NCI-H2227 (cell line): ENCODE data around the gene SOD1.
"Not testable (repeated sequence)": the region's sequence is repeated elsewhere in the genome, so short reads cannot be mapped to it uniquely, and the experiment has no call there.

Source experiments
- DNase-seq: peaks from one replicate; lab custom pipeline; 2025; ENCODE audit not compliant: unreplicated experiment; lab: John Stamatoyannopoulos, UW

Gene SOD1

DNA sequence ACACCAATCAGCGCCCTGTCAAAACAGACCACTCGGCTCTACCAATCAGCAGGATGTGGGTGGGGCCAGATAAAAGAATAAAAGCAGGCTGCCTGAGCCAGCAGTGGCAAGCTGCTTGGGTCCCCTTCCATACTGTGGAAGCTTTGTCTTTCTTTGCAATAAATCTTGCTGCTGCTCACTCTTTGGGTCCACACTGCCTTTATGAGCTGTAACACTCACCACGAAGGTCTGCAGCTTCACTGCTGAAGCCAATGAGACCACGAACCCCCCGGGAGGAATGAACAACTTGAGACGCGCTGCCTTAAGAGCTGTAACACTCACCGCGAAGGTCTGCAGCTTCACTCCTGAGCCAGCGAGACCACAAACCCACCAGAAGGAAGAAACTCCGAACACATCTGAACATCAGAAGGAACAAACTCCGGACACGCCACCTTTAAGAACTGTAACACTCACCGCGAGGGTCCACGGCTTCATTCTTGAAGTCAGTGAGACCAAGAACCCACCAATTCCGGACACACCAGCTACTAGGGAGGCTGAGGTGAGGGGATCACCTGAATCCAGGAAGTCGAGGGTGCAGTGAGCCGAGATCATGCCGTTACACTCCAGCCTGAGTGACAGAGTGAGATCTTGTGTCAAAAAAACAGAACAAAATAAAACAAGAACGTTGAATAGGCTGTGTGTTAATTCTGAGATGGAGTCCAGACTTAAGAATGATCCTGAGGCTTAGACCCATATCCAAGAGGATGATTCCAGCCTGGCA lies 4.5 kb upstream of the SOD1 start:
- DNase-seq, result not testable (repeated sequence)

DNA sequence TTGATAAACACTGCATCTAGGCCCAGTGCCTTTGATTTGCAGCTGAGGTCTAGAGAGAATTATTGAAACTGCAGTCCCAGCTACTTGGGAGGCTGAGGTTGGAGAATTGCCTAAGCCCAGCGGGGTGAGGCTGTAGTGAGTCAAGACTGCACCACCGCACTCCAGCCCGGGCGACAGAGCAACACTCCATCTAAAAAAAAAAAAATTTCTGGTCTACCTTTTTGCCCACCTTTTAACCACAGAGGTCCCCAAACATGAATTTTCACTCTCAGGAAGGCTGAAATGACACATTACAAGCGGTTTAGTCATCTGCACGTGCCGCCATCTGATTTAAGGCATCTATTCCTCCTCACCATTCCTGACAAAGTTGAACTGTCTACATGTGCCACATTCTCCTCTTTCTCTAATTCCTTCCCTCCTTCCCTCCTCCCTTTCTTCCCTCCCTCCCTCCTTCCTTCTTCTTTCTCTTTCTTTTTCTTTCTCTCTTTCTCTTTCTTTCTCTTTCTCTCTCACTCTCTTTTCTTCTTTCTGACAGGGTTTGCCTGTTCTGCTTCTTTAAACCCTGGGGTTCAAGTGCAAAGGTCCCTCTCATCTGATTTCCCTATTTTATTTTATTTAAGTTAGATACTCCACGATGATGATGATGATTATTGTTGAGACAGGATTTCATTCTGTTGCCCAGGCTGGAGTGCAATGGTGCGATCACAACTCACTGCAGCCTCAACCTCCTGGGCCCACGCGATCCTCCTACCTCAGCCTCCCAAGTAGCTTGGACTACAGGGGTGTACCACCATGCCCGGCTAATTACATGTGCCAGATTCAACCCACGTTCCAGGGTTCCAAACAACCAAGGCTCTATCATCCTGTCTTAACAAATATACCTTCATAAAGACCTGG lies 3.0 kb upstream of the SOD1 start:
- no peak for DNase-seq

DNA sequence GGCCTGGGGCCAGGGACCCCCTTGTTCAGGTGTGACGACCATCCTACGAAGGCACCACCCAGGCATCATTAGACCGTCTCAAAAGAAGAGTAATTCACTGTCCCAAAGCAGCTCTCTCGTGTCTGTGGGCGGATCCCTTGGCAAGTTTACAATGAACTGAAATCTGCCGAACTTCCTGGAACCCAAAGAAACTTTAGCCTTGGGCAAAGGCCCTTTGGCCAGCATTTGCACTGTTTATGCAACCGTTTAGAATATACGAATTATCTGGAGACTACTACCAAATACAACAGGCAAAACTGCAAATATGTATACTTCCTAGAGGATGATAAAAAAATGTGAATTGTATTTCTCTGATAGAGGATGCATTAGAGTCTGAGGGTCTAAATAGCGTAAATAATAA lies 1.4 kb upstream of the SOD1 start:
- no peak for DNase-seq

DNA sequence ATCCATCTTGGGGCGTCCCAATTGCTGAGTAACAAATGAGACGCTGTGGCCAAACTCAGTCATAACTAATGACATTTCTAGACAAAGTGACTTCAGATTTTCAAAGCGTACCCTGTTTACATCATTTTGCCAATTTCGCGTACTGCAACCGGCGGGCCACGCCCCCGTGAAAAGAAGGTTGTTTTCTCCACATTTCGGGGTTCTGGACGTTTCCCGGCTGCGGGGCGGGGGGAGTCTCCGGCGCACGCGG lies 282 bp upstream of the SOD1 start:
- no peak for DNase-seq

DNA sequence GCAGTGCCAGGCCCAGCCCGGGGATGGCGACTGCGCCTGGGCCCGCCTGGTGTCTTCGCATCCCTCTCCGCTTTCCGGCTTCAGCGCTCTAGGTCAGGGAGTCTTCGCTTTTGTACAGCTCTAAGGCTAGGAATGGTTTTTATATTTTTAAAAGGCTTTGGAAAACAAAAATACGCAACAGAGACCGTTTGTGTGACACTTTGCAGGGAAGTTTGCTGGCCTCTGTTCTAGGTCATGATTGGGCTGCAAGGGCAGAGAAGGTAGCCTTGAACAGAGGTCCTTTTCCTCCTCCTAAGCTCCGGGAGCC lies 719 bp downstream of the SOD1 start:
- DNase-seq, result no peak

DNA sequence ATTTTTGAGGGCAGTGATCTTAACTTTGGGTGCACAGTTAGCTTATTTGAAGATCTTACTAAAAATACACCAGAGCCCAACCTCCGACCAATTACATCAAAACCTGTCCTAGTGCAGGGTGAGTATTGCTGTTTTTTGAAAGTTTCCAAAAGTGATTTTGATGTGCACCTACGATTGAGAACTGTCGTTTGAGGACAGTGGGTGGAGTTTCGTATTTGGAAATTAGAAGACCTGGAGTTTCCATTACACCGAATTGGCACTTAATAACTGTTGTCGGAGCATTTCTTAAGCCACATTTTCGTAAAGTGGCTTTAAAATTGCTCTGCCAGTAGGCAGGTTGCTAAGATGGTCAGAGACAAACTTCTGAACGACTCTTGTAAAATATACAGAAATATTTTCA lies 1.1 kb downstream of the SOD1 start:
- DNase-seq, result no peak

DNA sequence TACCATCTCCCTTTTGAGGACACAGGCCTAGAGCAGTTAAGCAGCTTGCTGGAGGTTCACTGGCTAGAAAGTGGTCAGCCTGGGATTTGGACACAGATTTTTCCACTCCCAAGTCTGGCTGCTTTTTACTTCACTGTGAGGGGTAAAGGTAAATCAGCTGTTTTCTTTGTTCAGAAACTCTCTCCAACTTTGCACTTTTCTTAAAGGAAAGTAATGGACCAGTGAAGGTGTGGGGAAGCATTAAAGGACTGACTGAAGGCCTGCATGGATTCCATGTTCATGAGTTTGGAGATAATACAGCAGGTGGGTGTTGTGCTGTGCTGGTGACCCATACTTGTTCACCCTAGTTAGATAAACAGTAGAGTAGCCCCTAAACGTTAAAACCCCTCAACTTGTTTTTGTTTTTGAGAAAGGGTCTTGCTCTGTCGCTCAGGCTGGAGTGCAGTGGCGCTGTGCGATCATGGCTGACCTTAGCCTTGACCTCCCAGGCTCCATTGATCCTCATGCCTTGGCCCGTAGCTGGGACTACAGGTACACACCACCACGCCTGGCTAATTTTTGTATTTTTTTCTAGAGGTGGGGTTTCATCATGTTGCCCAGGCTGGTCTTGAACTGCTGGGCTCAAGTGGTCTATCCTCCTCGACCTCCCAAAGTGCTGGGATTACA lies 4.2 kb downstream of the SOD1 start:
- no peak for DNase-seq

DNA sequence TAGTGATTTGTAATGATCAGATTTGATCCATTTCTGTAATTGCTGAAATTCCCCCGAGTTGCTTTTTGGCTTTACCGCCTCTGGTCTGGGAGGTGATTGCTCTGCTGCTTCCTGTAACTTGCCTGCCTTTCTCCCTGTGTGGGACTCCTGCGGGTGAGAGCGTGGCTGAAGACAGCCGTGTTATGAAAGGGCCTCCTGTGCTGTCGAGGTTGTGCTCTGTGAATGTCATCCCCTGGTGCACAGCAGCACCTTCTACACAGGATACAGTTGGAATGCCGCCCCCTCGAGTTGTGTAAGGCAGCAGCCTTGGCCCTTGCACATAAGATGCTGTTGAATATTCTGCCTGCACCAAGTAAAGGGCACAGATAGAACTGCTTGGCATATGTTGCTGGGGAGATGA lies 5.9 kb downstream of the SOD1 start:
- DNase-seq, result no peak

DNA sequence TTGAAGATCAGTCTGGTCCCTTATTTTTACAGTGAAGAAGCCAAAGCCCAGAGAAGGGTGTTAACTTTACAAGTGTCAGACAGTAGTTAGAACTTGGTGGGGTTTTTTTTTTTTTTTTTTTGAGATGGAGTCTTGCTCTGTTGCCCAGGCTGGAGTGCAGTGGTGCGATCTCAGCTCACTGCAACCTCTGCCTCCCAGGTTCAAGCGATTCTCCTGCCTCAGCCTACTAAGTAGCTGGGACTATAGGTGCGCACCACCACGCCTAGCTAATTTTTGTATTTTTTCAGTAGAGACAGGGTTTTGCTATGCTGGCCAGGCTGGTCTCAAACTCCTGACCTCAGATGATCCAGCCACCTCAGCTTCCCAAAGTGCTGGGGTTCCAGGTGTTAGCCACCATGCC lies 6.4 kb downstream of the SOD1 start:
- not testable (repeated sequence) for DNase-seq

DNA sequence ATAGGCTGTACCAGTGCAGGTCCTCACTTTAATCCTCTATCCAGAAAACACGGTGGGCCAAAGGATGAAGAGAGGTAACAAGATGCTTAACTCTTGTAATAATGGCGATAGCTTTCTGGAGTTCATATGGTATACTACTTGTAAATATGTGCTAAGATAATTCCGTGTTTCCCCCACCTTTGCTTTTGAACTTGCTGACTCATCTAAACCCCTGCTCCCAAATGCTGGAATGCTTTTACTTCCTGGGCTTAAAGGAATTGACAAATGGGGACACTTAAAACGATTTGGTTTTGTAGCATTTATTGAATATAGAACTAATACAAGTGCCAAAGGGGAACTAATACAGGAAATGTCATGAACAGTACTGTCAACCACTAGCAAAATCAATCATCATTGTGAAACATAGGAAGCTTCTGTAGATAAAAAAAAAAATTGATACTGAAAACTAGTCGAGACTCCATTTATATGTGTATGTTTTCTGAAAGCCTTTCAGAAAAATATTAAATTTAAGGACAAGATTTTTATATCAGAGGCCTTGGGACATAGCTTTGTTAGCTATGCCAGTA lies 7.0 kb downstream of the SOD1 start:
- DNase-seq, result no peak

DNA sequence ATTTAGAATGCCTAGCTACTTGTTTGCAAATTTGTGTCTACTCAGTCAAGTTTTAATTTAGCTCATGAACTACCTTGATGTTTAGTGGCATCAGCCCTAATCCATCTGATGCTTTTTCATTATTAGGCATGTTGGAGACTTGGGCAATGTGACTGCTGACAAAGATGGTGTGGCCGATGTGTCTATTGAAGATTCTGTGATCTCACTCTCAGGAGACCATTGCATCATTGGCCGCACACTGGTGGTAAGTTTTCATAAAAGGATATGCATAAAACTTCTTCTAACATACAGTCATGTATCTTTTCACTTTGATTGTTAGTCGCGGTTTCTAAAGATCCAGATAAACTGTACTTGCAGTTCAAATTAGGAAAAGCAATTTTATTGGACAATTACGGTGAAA lies 7.6 kb downstream of the SOD1 start:
- no peak for DNase-seq

DNA sequence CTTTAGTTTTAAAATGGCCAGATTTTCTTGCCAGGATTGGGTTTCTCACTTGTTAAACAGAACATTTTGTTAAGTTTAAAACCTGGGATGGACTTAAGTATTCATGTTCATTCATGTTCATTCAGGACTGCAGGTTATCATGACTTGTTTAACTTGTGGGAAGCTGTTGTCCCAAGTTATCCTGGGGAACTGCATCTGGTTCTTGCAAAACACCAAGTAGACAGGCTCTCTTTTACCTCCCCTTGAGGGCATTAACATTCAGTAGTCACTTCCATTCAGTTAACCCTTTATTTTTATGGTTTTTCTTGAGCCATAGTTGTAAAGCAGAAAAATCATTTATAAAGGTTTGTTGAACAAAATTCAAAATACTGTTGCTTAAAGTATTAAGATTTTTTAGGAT lies 8.1 kb downstream of the SOD1 start:
- no peak for DNase-seq

DNA sequence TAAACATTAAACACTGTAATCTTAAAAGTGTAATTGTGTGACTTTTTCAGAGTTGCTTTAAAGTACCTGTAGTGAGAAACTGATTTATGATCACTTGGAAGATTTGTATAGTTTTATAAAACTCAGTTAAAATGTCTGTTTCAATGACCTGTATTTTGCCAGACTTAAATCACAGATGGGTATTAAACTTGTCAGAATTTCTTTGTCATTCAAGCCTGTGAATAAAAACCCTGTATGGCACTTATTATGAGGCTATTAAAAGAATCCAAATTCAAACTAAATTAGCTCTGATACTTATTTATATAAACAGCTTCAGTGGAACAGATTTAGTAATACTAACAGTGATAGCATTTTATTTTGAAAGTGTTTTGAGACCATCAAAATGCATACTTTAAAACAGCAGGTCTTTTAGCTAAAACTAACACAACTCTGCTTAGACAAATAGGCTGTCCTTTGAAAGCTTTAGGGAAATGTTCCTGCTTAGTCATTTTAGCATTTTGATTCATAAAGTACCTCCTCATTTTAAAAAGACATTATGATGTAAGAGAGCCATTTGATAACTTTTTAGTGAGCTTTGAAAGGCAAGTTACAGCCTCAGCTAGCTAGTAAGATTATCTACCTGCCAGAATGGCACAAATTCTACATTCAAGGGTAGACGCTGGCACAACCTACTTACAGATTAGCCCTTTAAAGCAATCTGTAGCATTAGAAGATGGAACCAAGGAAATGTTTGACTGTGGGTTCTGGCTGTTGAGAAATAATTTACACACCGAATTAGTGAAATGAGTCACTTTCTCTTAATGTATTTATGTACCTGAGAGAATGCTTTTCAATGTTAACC lies 9.4 kb downstream of the SOD1 start:
- DNase-seq, result no peak

DNA sequence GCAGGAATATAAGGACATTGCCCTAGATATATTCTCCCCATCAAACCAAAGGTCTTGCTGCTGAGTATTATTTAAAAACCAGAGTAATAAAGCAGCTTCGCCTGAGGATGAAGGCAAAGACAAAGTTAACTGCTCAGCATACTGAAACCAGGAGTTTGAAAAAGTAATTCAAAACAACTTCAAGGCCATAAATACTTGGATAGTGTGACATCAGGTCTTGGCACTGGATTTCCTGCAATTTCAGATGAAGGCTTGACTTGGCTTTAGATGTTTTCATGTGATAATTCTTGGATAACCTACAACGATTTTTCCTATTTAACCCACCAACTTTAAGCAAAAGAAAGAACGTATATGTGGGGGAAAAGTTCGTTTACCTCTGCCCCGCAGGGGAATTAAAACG lies 10.6 kb downstream of the SOD1 start:
- DNase-seq, result no peak

DNA sequence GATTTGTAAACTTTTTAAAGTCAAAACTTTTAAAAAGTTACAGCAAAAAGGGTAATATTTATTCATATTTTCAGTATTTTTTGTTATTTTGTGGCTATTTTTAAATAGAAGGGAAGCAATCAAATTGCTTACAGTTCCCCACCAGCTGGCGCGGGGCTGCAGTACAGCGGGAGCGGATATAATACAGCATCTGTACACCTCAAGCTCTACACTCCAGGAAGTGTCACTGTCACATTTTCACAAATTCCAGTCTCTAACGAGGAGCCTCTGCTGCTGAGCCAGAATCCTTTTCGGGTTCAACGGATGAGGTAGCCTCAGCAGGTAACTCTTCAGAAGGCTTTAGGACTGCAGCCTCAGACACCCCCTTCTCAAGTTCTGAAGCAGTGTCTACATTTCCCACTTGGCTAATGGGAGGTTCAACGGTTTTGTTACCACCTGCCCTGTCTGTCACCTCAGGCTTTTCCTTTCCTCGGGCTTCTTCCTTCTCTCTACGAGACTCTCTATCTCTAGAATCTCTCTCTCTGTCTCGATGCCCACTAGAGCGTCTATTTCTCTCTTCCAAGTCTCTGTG lies 11.7 kb downstream of the SOD1 start:
- no peak for DNase-seq

DNA sequence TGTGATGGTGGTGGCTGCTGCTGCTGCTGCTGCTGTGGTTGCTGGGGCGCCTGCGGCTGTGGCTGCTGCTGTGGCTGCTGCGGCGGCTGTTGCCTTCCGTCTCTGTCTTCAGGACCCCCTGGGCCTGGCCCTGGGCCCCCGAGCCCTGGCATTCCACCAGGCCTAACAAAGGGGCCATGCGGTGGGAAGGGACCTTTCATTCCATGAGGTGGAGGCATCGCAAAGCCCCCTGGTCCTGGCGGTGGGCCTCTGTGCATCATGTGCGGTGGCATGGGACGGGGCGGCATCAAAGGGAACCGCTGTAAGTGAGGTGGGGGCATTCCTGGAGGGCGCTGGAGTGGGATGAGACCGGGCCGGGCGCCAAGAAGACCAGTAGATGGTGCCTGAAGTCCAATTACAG lies 12.4 kb downstream of the SOD1 start:
- DNase-seq, result no peak

DNA sequence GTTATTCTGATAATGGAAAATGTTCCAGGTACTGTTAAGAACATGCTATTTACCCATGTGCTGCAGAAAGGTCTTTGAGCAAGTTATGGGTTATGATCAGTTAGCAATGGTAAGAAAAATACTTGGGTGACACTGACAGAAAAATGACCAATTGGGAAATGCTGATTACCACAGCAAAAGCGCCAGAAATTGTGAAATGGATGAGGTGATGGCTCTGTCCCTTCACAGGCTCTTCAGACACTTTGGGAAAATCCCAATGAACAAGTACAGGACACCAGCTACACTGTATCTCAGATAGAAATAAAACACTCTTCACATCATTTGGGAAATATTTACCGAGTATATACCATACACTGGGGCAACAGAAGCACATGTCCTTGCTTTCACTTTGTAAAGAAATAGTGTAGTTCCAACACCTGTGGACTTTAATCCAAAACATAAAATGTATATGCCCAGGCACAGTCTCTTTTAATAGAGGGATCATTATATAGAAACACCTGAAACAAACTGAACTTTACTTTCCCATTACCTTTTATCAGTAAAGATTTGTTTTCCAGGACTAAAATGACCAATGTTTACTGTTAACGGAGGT lies 13.9 kb downstream of the SOD1 start:
- no peak for DNase-seq

DNA sequence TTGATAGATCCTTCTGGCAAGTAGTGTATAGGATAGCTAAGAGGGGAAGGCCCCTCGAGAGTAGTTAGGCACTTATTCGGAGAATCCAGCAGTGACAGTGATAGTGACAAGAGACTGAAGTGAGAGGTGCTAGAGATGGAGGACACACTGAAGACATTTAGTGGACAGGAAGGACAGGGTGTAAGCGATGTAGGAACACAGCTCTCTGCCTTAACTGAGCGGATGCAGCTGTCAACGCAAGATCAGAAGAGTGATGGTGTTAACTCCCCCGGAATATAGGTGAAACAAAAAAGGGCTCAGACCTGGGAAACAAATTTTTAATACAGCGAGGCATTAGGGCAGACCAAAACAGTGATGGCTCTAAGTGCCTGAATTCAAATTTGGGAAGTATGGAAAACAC lies 15.8 kb downstream of the SOD1 start:
- DNase-seq, result no peak

DNA sequence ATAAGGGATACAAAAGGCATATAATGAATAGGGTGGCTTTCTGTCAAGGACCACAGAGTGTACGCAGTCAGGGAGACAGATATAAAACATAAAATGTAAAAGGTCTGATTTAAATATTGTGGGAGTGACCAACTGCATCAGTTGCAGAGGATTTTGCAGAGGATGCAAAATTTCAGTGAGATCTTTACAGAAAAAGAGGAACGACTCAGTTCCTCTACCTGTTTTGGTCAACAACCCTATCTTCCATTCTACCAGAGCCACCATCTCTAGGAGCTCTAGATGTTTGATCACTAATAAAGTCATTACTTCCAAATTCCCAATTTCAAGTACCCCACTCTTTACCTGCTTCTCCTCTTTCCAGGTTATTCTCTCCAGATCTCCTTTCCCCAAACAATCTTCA lies 16.5 kb downstream of the SOD1 start:
- no peak for DNase-seq

DNA sequence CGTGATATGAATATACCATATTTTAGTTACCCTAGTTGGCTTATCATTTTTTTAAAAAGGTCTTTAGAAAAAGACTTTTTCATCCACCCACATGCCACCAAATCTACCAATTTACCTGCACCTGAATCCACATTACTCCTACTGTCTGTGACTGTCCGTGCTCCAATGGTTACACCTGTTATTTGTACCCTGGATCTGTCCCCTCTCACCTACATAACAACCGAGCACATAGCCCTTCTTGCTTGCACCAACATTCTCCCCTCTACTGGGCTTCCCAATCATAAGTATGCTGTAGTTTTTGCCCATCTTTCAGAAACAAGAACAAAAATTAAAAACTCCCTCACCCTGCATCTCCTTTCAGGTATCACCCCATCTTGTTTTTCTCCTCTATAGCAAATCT lies 17.6 kb downstream of the SOD1 start:
- DNase-seq, result no peak

DNA sequence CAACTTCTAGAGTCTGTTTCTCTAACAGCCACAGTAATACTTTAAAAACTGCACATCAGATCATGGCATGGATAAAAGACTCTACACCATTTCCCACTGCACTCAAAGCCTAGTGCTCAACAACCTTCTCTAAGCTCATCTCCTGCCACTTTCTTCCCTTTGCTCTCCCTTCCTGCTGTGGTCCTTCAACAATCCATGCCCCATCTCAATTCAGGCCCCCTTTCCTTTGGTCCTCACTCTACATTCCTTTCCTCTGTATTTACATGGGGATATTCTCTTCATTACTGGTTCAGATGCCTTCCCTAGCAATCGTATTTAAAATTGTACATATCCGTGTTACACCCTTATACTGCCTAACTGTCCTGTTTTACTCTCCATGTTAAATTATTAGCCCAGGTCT lies 19.0 kb downstream of the SOD1 start:
- no peak for DNase-seq
